ENCODE results near the gene SOX4.

DNA sequence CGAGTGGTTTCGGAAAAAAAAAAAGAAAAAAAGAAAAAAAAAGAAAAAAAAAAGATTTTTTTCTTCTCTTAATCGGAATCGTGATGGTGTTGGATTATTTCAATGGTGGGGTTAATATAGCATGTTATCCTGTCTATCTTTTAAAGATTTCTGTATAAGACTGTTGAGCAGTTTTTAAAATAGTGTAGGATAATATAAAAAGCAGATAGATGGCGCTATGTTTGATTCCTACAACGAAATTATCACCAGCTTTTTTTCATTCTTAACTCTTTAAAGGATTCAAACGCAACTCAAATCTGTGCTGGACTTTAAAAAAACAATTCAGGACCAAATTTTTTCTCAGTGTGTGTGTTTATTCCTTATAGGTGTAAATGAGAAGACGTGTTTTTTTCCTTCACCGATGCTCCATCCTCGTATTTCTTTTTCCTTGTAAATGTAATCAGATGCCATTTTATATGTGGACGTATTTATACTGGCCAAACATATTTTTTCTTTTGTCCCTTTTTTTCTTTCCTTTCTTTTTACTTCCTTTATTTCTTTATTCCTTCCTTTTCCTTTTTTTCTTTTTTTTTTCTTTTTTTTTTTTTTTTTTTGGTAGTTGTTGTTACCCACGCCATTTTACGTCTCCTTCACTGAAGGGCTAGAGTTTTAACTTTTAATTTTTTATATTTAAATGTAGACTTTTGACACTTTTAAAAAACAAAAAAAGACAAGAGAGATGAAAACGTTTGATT lies 3.6 kb downstream of the SOX4 start:
- TF ChIP-seq EP300 (IDR thresholded peaks at IDR 0.05) (no peak), POLR2A (IDR thresholded peaks at IDR 0.05) (no peak)
- TF ChIP-seq, protein P1, sequence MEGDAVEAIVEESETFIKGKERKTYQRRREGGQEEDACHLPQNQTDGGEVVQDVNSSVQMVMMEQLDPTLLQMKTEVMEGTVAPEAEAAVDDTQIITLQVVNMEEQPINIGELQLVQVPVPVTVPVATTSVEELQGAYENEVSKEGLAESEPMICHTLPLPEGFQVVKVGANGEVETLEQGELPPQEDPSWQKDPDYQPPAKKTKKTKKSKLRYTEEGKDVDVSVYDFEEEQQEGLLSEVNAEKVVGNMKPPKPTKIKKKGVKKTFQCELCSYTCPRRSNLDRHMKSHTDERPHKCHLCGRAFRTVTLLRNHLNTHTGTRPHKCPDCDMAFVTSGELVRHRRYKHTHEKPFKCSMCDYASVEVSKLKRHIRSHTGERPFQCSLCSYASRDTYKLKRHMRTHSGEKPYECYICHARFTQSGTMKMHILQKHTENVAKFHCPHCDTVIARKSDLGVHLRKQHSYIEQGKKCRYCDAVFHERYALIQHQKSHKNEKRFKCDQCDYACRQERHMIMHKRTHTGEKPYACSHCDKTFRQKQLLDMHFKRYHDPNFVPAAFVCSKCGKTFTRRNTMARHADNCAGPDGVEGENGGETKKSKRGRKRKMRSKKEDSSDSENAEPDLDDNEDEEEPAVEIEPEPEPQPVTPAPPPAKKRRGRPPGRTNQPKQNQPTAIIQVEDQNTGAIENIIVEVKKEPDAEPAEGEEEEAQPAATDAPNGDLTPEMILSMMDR (IDR thresholded peaks at IDR 0.05): peak; percentile 7 to 44
